ENCODE data around the gene SLC25A24.

DNA sequence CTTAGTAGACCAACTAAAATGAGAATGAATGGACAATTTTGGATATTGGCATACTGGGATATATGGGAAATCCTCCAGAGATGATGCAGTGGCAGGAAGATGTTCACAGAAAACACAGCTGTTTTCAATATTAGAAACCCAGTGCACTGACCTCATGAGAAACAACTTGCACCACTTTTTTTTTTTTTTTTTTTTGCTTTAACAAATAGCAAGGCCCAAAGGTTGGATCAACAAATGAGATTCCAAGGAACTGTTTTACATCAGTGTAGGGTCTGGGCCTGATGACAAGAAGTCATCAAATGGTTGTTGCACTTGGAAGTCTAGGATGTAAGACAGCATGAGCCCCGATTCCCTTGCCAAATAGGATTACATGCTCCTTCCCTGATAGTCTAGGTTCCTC, 110.7 kb downstream of the SLC25A24 start:
- TF ChIP-seq CTCF (CRISPR knock-in tag; IDR thresholded peaks at IDR 0.05), result no peak
- TF ChIP-seq, protein P1, sequence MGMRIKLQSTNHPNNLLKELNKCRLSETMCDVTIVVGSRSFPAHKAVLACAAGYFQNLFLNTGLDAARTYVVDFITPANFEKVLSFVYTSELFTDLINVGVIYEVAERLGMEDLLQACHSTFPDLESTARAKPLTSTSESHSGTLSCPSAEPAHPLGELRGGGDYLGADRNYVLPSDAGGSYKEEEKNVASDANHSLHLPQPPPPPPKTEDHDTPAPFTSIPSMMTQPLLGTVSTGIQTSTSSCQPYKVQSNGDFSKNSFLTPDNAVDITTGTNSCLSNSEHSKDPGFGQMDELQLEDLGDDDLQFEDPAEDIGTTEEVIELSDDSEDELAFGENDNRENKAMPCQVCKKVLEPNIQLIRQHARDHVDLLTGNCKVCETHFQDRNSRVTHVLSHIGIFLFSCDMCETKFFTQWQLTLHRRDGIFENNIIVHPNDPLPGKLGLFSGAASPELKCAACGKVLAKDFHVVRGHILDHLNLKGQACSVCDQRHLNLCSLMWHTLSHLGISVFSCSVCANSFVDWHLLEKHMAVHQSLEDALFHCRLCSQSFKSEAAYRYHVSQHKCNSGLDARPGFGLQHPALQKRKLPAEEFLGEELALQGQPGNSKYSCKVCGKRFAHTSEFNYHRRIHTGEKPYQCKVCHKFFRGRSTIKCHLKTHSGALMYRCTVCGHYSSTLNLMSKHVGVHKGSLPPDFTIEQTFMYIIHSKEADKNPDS (CRISPR knock-in tag; IDR thresholded peaks at IDR 0.05), result no peak
- TF ChIP-seq, protein P2, sequence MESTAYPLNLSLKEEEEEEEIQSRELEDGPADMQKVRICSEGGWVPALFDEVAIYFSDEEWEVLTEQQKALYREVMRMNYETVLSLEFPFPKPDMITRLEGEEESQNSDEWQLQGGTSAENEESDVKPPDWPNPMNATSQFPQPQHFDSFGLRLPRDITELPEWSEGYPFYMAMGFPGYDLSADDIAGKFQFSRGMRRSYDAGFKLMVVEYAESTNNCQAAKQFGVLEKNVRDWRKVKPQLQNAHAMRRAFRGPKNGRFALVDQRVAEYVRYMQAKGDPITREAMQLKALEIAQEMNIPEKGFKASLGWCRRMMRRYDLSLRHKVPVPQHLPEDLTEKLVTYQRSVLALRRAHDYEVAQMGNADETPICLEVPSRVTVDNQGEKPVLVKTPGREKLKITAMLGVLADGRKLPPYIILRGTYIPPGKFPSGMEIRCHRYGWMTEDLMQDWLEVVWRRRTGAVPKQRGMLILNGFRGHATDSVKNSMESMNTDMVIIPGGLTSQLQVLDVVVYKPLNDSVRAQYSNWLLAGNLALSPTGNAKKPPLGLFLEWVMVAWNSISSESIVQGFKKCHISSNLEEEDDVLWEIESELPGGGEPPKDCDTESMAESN (CRISPR knock-in tag; conservative IDR thresholded peaks at IDR 0.05), result no peak
- no peak for TF ChIP-seq EZH2 (conservative IDR thresholded peaks at IDR 0.05; ENCODE audit: low read depth, low read length)
- TF ChIP-seq GABPA (IDR thresholded peaks at IDR 0.05; ENCODE audit: low read depth, low read length), result no peak
- TF ChIP-seq GABPA (CRISPR knock-in tag; IDR thresholded peaks at IDR 0.05; ENCODE audit: low read depth), result no peak
- no peak for TF ChIP-seq XRCC5 (optimal IDR thresholded peaks at IDR 0.05; ENCODE audit: low read length)
- no peak for TF ChIP-seq PRPF4 (IDR thresholded peaks at IDR 0.05; ENCODE audit: low read depth, low read length, poor library complexity, severe bottlenecking)
- TF ChIP-seq ZGPAT (CRISPR knock-in tag; IDR thresholded peaks at IDR 0.05), result no peak
- TF ChIP-seq HNRNPUL1 (IDR thresholded peaks at IDR 0.05; ENCODE audit: low read depth, low read length), result no peak
- TF ChIP-seq, protein P3, sequence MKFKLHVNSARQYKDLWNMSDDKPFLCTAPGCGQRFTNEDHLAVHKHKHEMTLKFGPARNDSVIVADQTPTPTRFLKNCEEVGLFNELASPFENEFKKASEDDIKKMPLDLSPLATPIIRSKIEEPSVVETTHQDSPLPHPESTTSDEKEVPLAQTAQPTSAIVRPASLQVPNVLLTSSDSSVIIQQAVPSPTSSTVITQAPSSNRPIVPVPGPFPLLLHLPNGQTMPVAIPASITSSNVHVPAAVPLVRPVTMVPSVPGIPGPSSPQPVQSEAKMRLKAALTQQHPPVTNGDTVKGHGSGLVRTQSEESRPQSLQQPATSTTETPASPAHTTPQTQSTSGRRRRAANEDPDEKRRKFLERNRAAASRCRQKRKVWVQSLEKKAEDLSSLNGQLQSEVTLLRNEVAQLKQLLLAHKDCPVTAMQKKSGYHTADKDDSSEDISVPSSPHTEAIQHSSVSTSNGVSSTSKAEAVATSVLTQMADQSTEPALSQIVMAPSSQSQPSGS (CRISPR knock-in tag; IDR thresholded peaks at IDR 0.05), result no peak

Data from HepG2 (cell line).